ENCODE measurements around the gene CSTPP1. TPM values are rescaled to one million over a fixed set of nuclear protein-coding genes. Genes with fewer than 3 reads are reported as not detected.

Gene CSTPP1
- total and polyA plus RNA-seq, 2 of the 8 experiments (the other 6 are each of a cell fraction or from before 2014, with no cell fraction given): 24.2 to 28.7 TPM

DNA sequence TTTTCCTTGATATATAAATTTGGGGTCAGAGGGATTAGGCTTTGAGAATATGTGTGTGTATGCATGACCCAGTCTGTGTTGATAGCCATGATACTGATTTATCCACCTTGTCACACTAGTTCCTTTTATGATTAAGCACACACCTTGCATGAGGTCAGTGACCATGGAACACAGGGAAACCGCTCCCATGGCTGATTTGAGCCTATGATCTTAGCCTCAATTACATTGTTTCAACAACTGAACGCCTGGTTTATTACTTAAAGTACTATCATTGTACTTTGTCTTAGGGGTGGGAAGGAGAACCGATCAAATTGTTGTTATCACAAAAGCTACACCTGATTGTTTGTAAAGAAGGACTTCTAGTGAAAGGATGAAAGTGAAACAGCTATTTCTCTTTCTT is 169.4 kb downstream of the CSTPP1 start:
- no peak overlapping the region for H2AFZ ChIP-seq (ENCODE audit: low read length)
- H3K4me1 ChIP-seq (replicated peaks in 1 of 4; ENCODE audit: control insufficient read depth in 3 of 4, insufficient read depth in 4 of 4, low read length in 3 of 4): peaks cover 6 to 16% (median 7%) of the 10 kb centered on the region in 4 experiments; a peak in 6 of 7 replicates
- H2BK5ac ChIP-seq (ENCODE audit: low read depth, low read length): no peak overlapping the region
- H2AK5ac ChIP-seq (ENCODE audit: low read depth, low read length): no peak overlapping the region; the same call in 1 of the 2 replicates
- H3K79me1 ChIP-seq (ENCODE audit: low read depth, low read length): no peaks in the 10 kb centered on the region
- no peak overlapping the region for H2BK15ac ChIP-seq (ENCODE audit: low read length)
- no peak overlapping the region for H3K4me3 ChIP-seq (ENCODE audit: extremely low read depth in 1 of 4, insufficient read depth in 2 of 4, low read depth in 3 of 4, low read length in 4 of 4)
- no peak overlapping the region for H3K18ac ChIP-seq (ENCODE audit: extremely low read depth, low read length)
- H3K79me2 ChIP-seq (ENCODE audit: control insufficient read depth in 1 of 2, insufficient read depth in 2 of 2, low read length in 2 of 2): no peaks in the 10 kb centered on the region
- no peak for TF ChIP-seq YY1 (IDR thresholded peaks at IDR 0.05; ENCODE audit: low read depth, low read length)
- TF ChIP-seq, protein P1, sequence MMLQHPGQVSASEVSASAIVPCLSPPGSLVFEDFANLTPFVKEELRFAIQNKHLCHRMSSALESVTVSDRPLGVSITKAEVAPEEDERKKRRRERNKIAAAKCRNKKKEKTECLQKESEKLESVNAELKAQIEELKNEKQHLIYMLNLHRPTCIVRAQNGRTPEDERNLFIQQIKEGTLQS (IDR thresholded peaks at IDR 0.05; ENCODE audit: insufficient read depth, low read depth, low read length): no peak
- no peak for TF ChIP-seq SIX5 (IDR thresholded peaks at IDR 0.05; ENCODE audit: low read depth, low read length)
- TF ChIP-seq, protein P2, sequence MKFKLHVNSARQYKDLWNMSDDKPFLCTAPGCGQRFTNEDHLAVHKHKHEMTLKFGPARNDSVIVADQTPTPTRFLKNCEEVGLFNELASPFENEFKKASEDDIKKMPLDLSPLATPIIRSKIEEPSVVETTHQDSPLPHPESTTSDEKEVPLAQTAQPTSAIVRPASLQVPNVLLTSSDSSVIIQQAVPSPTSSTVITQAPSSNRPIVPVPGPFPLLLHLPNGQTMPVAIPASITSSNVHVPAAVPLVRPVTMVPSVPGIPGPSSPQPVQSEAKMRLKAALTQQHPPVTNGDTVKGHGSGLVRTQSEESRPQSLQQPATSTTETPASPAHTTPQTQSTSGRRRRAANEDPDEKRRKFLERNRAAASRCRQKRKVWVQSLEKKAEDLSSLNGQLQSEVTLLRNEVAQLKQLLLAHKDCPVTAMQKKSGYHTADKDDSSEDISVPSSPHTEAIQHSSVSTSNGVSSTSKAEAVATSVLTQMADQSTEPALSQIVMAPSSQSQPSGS (IDR thresholded peaks at IDR 0.05; ENCODE audit: low read length): no peak
- no peak for TF ChIP-seq POU5F1 (IDR thresholded peaks at IDR 0.05; ENCODE audit: low read depth, low read length)
- TF ChIP-seq RBBP5 (IDR thresholded peaks at IDR 0.05; ENCODE audit: borderline replicate concordance, low read depth, low read length): no peak
- TF ChIP-seq RFX5 (IDR thresholded peaks at IDR 0.05; ENCODE audit: borderline replicate concordance, low read depth, low read length): no peak
- TF ChIP-seq CEBPB (IDR thresholded peaks at IDR 0.05; ENCODE audit: low read depth, low read length): no peak
- TF ChIP-seq, protein P3, sequence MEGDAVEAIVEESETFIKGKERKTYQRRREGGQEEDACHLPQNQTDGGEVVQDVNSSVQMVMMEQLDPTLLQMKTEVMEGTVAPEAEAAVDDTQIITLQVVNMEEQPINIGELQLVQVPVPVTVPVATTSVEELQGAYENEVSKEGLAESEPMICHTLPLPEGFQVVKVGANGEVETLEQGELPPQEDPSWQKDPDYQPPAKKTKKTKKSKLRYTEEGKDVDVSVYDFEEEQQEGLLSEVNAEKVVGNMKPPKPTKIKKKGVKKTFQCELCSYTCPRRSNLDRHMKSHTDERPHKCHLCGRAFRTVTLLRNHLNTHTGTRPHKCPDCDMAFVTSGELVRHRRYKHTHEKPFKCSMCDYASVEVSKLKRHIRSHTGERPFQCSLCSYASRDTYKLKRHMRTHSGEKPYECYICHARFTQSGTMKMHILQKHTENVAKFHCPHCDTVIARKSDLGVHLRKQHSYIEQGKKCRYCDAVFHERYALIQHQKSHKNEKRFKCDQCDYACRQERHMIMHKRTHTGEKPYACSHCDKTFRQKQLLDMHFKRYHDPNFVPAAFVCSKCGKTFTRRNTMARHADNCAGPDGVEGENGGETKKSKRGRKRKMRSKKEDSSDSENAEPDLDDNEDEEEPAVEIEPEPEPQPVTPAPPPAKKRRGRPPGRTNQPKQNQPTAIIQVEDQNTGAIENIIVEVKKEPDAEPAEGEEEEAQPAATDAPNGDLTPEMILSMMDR (IDR thresholded peaks at IDR 0.05; ENCODE audit: control extremely low read depth in 1 of 3, insufficient read depth in 1 of 3, low read depth in 1 of 3, low read length in 3 of 3): no peak
- no peaks in the 10 kb centered on the region for H3K23me2 ChIP-seq (ENCODE audit: low read depth, low read length)
- no peak overlapping the region for H4K5ac ChIP-seq (ENCODE audit: insufficient read length, low read depth, low read length)
- POLR2A ChIA-PET (ENCODE audit: partially characterized antibody): interaction anchor here (2.2 kb wide), 1 partner anchor 13 kb away, joined by 4 read pairs; no protein-coding TSS in a partner anchor
- H3K27me3 ChIP-seq (replicated peaks in 1 of 4; ENCODE audit: control insufficient read depth in 3 of 4, extremely low read depth in 1 of 4, insufficient read depth in 3 of 4, low read length in 3 of 4): no peaks in the 10 kb centered on the region
- H2BK12ac ChIP-seq (ENCODE audit: low read depth, low read length): no peak overlapping the region; the same call in 1 of the 2 replicates
- no peaks in the 10 kb centered on the region for H4K20me1 ChIP-seq (replicated peaks in 1 of 2; ENCODE audit: control insufficient read depth in 1 of 2, insufficient read depth in 2 of 2, low read length in 2 of 2)
- H3K9ac ChIP-seq (replicated peaks in 1 of 4; ENCODE audit: extremely low read depth in 1 of 4, low read depth in 3 of 4, low read length in 3 of 4): no peak overlapping the region
- H4K91ac ChIP-seq (replicated peaks; ENCODE audit: insufficient read length, low read length): no peak overlapping the region
- H3K4me2 ChIP-seq (ENCODE audit: insufficient read depth in 1 of 2, low read depth in 2 of 2, low read length in 2 of 2): no peak overlapping the region
- no peak overlapping the region for H3K23ac ChIP-seq (ENCODE audit: insufficient read length)
- no peaks in the 10 kb centered on the region; a peak in 1 of 8 replicates for H3K36me3 ChIP-seq (ENCODE audit: control insufficient read depth in 2 of 4, insufficient read depth in 4 of 4, low read length in 3 of 4)
- no peak overlapping the region for H3K27ac ChIP-seq (ENCODE audit: low read depth, low read length)
- DNase-seq (ENCODE audit: low read depth in 1 of 2, low spot score in 2 of 2) (no peak), FAIRE-seq (no peak)
- no peak overlapping the region for H3K4ac ChIP-seq (replicated peaks; ENCODE audit: insufficient read length, low read depth, low read length)
- no peak overlapping the region for H2BK20ac ChIP-seq (ENCODE audit: low read length)
- H3K9me3 ChIP-seq (ENCODE audit: insufficient read depth in 2 of 2, low read depth in 1 of 2, low read length in 1 of 2): no peaks in the 10 kb centered on the region
- no peak overlapping the region for H4K8ac ChIP-seq (ENCODE audit: extremely low read depth, insufficient read depth, low read length)
- CTCF ChIA-PET (ENCODE audit: partially characterized antibody): interaction anchor here (0.7 to 1.8 kb wide), 4 partner anchors 19 to 47 kb away, joined by 3 to 7 read pairs (median 4); no protein-coding TSS in a partner anchor
- 84% methylated on average over 3 of the region's 3 CpGs; no CpG with 5 or more reads in 1 of the 2 experiments for WGBS, 2 experiments (ENCODE audit: extremely low coverage in 1 of 2, insufficient coverage in 1 of 2, insufficient read length in 1 of 2, insufficient replicate concordance in 2 of 2, low coverage in 1 of 2, low lambda C conversion rate in 2 of 2, missing lambda C conversion rate in 1 of 2)
- no peak overlapping the region for H3K56ac ChIP-seq (replicated peaks; ENCODE audit: insufficient read length, low read depth, low read length)
- H2BK120ac ChIP-seq (replicated peaks; ENCODE audit: low read depth, low read length): no peak overlapping the region
- H3K14ac ChIP-seq (ENCODE audit: insufficient read length): no peak overlapping the region
